Left lobe of liver (tissue), 2 donors: ENCODE results near the gene GPAT3. TPM values are rescaled to one million over a fixed set of nuclear protein-coding genes. Genes with fewer than 3 reads are reported as not detected.
"Not testable (repeated sequence)": the region's sequence is repeated elsewhere in the genome, so short reads cannot be mapped to it uniquely, and the experiment has no call there.

Experiments used
- ATAC-seq: fragments of 200-7000 bp; cut with Tn5 transposase; one replicate; pipeline ENCODE4 v1.9.1; 2020; ENCODE audit warnings: mild to moderate bottlenecking, moderate library complexity
- DNase-seq: peaks from one replicate; pipeline ENCODE4 v3.0.0-alpha.2; 2020; ENCODE audit warnings: low spot score
- total RNA-seq: library from RNA; stranded (reverse); gene quantifications from one replicate; pipeline ENCODE4 v1.2.1, GENCODE V29; 2021
- donor health status: DM: no; HTN: no; CAD: no; lungs with moderate emphysema.
- donor health status: DM: no; HTN: yes; CAD: no.

GPAT3 gene
- total RNA-seq, 1 donor from 2014 or later, result 9.0 TPM

DNA sequence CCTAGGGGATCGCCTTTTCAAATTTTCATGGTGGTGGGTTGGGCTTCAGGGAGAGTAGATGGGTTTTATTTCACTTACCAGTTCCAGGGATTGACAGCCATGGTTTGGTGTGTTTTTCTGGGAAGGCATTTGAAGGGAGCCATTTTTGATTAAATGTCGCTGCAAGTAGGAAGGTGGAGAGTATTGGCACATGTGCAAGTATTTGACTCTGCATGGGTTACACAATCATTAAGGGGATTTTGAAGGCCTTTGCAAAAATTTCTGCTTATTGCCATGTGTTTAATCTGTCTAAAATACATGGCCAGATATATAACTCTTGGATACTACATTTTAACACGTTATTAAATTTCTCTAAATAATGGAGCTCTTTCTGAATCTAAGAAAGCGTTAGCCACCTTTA lies 55.1 kb downstream of the GPAT3 start:
- DNase-seq (no peak), ATAC-seq (no peak)

DNA sequence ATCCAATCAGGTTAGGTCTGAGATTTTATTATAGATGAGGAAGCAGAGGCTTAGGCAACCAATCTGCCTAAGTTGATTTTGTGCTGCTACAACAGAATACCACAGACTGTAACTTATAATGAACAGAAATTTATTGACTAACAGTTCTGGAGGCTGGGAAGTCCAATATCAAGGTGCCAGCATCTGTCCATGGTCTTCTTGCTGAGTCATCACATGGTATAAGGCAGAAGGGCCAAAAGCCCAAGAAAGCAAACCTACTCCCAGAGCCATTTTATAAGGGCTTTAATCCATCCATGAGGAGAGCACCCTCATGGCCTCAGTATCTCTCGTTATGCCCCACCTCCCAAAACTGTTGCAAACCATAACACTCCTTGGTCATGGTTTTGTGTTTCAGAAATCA lies 55.8 kb downstream of the GPAT3 start:
- DNase-seq, result no peak
- no peak for ATAC-seq

DNA sequence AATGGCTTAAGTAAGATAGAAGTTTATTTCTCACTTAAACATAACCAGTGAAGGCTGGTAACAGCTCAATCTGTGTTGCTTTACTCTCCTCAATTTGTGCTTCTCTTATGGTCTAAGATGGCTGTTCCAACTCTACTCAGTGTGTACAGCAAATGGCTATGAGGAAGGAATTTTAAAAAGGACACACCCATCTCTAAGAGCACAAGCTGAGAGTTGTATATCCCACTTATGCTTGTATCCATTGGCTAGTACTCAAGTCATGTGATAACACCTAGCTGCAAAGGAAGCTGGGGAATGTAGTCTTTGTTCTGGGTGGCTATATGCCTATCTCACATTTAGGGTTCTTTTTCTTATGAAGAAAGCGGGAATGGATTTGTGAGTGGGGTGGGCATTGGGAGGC lies 63.3 kb downstream of the GPAT3 start:
- DNase-seq, result no peak
- no peak for ATAC-seq

DNA sequence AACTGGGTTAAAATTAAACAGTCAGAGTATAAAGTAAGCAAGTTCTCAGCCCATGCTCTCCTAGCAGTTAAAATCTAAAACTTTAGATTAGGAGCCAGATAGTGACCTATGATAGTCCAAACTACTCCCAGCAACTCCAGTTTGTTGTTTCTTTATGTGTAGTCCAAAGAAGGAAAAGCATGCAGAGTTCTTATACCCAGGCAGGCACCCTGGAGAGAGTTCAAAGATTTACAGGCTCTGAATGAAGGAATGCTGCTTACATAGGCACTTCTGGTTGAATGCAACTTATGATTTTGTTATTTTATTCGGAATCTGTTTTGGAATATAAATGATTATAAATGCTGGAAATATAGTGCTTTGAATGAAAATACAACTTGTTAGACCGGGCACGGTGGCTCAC lies 67.2 kb downstream of the GPAT3 start:
- no peak for DNase-seq
- no peak for ATAC-seq

DNA sequence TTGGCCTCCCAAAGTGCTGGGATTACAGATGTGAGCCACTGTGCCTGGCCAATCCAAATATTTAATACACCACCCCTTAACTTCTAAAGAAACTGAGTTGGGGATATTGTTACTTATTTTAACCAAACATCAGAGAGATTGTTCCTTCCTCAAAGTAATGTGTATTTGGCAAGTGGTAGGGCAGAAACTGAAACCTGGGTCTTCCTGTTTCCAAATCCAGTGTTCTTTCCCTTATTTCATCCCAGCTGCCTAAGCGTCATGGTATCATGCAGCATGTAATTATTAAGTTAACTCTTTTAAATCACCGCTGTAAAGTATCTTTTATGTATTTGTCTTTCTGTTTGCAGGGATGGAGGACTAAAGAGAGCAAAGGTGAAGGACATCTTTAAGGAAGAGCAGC lies 68.4 kb downstream of the GPAT3 start:
- no peak for ATAC-seq
- DNase-seq, result no peak

DNA sequence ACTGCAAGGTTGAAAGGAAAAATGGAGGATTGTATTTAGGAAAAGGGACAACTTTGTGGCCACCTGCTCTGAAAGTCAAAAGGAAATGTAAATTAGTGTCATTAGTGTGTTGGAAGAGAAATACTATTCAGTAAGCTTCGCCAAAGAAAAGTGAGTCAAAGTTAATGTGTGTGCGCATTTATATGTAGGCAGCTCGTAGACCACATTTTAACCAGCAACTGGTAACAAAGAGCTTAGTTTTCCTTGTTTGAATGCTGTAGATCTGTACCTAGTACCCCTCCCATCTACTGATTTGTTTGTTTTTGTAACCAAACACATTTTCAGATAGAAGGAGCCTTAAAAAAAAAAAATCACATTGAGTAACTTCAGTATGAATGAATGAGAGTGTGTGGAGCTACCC lies 69.3 kb downstream of the GPAT3 start:
- ATAC-seq (no peak), DNase-seq (no peak)

DNA sequence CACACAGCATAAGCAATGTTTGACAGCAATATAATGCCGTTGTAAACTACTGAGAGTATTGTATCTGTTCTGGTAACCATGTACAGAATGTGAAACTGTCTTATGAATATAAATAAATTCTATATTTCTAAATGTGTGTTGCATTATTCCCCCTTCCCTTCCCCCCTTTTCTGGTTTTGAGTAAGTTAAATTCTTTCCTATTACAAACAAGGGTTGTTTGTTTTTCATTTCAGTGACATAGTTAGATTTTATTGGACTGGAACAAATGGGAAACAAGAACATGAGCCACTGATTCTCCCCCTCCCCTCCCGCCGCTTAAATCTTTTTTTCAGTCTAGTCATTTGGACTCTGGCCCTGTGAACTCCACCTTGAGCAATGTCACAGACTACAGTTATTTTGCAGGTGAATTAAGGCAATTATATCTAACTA lies 69.8 kb downstream of the GPAT3 start:
- peak; percentile 79 for ATAC-seq
- no peak for DNase-seq

DNA sequence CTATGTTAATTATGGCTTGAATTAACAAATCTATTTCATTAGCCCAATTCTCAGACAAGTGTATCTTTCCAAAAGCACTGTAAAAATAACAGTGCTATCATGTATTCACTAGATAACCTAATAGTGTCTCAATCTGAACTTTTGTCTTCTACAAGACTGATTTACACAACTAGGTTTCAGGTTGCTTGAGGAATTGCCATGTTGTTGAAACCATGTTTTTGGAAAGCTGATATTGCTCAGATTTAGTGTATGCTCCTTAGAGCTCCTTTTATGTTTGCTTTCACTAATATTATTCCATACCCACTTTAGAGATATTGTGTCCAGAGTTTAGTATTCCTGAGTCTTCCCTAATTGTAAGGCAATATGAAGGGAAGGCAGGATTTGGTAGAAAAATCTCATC lies 70.6 kb downstream of the GPAT3 start:
- DNase-seq, result no peak
- no peak for ATAC-seq

DNA sequence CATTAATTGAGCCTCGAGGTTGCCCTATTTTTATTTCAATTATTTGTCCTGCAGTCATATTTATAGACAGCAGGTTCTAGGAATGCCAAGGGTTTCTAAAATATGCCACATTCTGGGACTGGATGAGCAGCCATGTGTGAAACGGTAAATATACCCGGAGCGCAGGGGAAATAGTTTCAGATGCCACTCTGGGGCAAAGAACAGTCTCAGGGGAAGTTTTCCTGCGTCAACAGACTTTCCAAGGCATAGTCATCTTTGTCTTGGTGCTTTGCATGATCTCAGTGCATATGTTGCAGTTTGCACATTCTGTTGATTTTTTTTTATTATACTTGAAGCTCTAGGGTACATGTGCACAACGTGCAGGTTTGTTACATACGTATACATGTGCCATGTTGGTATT lies 71.0 kb downstream of the GPAT3 start:
- DNase-seq (no peak), ATAC-seq (no peak)

DNA sequence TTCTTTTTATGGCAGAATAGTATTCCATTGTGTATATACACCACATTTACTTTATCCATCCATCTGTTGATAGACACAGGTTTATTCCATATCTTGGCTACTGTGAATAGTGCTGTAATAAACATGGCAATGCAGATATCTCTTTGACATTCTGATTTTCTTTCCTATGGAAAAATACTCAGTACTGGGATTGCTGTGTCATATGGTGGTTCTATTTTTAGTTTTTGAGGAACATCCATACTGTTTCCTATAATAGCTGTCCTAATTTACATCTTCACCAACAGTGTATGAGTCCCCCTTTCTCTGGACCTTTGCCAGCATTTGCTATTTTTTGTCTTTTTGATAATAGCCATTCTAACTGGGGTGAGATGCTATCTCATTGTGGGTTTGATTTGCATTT lies 73.5 kb downstream of the GPAT3 start:
- ATAC-seq, result no peak
- no peak for DNase-seq

DNA sequence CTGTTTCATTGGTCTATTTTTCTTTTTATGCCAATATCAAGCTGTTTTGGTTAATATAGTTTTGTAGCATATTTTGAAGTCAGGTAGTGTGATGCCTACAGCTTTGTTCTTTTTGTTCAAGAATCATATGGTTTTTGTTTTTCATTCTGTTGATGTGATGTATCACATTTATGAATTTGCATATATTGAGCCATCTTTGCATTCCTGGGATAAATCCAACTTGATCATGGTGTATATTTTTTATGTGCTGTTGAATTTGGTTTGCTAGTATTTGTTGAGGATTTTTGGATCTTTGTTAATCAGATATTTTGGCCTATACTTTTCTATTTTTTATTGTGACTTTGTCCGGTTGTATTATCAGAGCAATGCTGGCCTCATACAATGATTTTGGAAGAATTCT lies 74.8 kb downstream of the GPAT3 start:
- ATAC-seq (no peak), DNase-seq (no peak)

DNA sequence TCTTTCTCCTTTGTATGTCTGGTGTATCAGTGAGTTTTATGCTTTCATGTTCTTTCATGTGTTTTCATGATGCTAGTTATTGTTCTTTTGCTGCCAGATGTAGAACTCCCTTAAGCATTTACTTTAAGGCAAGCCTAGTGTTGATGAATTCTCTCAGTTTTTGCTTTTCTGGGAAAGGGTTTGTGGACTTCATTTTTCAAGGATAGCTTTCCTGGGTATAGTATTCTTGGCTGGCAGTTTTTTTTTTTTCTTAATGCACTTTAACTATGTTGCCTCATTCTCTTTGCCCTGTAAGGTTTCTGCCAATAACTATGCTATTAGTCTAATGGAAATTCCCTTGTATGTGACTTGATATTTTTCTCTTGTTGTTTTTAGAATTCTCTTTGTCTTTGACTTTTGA lies 77.1 kb downstream of the GPAT3 start:
- DNase-seq (no peak), ATAC-seq (no peak)

DNA sequence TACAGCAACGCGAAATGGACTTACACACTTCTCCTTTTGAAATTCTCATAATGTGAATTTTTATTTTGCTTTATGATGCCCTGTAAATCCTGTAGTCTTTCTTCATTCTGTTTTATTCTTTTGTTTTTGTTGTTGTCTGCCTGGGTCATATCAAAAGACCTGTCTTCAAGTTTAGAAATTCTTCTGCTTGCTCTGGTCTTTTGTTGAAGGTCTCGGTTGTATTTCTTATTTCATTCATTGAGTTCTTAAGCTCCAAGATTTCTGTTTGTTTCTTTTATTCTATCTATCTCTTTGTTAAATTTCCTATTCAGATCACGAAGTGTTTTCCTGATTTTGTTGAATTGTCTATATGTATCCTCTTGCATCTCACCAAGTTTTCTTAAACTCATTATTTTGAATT lies 78.1 kb downstream of the GPAT3 start:
- no peak for DNase-seq
- ATAC-seq, result no peak

DNA sequence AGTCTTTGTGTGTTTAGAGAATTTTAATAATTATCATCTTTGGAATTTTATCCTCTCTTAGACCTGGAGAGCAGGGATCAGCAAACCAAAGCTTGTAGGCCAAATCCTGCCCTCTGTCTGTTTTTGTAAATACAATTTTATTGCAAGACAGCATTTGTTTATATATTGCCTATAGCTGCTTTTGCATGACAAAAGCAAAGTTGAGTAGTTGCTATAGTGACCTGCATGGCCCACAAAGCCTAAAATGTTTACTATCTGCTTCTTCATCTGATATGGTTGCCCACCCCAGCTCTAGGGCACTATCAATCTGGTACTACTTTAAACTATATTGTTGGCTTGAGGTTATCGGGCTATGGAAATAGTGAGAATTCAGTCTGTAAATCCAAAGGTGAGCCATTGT lies 80.3 kb downstream of the GPAT3 start:
- ATAC-seq, result no peak
- no peak for DNase-seq

DNA sequence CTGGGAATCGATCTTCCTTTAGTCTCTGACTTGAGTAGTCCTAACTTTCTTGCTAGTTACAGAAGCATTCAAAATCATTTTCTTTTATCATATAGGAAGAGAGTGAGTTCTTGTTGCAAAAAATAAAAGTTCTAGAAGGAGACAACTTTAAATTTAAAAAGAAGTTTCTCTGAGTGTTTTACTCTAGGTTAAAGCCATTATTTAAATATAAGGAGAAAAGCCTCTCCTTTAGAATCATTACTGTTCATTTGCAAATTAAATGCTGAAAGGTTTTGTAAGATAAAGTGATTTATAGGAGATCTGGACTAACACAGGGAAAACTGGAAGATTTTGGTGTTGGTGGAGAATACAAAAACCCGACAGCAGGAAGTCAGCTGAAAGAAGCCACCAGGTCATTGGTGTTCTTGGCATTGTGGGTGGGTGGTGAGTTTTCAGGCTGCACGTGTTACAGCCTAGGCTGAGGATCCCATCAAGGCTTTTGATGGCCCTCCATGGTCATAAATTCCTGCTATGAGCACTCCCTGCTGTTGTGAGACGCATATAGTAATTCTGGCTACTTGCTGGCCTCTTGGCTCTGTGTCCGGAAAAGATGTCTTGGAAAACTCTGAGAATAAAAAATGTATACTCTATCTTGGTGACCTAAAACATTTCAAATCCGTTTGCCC lies 81.6 kb downstream of the GPAT3 start:
- ATAC-seq, result no peak
- DNase-seq, result no peak

DNA sequence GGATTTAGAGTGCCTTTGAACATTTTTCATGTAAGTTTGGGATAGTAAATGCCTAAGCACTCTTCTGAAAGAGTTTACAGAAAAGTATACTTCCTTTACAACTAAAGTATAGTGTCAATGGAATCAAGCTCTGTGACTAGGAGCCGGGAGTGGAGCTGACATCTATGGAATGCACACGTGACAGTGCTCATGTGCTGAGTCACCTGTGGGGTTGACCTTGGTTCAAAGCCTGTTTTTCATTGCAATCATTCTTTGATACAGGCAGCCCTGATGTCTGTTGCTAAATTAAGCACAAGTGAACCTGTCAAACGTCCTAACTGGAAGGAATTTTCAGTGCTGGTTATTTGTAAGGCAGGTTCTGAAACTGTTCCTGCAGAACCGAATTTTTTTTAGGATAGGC lies 82.5 kb downstream of the GPAT3 start:
- ATAC-seq, result peak; percentile 74
- no peak for DNase-seq

DNA sequence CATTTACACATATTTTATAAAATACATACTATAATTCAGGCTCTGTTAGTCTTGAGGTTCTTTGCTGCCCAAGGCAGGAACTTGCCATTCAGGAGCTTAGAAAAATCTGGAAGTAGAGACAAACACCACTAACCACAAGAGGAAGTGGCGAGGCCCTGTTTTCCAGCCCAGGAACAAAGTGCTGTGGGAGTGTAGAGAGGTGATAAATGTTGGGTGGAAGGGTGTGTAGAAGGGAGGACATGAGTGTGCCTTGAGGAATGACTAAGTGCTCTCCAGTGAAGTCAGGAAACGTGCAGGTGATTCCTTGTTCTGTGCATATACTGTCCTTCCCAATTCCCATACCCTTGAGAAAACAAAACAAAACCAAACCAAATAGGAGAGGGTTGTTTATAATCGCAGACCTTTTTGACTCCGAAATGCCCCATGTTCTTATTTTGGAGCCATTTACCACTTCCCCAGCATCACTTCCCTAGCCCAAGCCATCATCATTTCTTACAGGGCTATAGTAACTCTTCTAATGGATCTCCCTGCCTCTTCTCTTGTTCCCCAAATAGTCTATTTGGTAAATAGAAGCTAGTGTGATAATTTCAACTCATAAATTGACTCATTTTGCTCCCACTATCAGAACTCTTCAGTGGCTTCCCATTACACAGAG lies 83.2 kb downstream of the GPAT3 start:
- DNase-seq (no peak), ATAC-seq (no peak)

DNA sequence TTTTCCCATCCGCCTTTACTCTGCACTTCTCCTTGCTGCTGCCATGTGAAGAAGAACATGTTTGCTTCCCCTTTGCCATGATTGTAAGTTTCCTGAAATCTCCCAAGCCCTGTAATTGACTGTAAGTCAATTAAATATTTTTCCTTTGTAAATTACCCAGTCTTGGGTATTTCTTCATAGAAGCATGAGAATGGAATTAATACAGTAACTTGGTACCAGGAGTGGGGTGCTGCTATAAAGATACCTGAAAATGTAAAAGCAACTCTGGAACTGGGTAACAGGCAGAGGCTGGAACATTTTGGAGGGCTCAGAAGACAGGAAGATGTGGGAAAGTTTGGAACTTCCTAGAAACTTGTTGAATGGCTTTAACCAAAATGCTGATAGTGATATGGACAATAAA lies 86.2 kb downstream of the GPAT3 start:
- DNase-seq, ATAC-seq: not testable (repeated sequence)

DNA sequence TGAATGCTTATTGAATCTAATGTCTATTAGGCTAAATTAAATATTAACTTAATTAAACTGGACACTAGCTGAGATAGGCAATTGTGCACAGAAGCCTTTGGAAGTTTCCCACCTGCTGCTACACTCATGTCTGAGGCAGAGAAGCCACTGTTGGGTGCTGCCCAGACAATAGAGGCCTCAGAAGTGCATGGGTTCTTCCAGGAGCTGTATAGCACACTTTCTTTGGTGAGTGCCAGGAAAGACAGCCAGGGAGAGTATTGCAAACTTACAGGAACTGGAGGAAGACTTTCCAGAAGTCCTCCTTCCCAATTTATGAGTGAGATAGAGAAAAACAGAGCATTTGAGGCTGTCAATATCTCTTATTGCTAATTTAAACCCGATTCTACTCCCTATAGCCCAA lies 89.9 kb downstream of the GPAT3 start:
- DNase-seq (no peak), ATAC-seq (no peak)

DNA sequence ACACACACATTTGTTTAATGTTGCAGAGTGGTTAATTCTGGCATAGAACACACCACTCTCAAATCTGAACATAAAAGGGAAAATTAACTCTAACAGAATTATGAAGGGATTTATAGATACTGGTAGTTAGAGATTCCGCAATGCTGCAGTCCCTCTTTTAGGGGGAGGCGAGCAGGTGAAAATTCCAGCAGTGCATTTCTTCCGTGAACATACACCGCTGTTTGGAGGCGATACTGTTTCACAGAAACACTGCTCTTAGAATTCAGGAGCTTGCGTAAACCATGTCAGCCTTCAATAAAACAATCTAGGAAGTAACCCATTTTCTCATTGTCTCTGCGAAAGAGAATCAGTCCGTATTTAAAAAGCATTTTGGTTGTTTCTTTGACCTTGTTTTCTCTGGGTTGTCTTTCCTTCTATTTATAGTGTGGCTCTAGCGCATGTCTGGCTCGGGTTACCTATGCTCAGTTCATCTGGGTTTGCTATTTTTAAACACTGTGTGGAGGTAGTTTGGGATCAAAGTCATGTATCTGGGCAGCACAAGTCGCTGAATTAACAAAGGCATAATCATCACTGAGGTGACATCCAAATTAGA lies 90.4 kb downstream of the GPAT3 start:
- no peak for DNase-seq
- ATAC-seq, result peak; percentile 62

DNA sequence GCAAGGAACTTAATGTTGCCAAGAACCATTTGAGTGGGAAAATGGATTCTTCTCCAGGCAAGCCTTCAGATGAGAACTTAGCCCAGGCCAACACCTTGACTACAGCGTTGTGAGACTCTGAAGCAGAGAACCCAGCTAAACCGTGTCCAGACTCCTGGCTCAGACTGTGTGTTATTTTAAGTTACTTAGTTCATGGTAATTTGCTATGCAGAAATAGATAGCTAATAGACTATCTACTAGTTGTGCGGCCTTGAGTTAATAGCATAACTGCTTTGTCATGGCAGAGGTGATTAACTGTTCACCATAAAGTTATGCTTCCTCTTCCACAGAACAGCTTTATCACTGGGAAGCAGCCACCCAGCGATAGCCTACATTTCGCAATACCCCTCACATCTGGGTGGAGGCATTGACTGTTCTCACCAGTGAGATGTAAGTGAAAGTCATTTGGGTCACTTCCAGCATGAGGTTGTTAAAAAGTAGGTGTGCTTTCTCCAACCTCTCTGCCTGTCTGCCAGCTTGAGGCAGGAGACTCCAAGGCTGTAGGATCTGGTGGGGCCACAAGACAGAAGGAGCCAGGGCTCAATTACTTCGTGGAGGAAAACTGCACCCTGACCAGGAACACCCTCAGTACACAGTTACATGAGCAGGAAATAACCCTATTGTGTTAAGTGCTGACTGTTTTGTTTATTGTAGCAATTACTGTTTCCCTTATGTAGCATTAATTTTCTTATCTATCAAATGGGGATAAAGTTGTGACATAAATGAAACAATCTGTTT lies 94.2 kb downstream of the GPAT3 start:
- ATAC-seq, result peak; percentile 73
- DNase-seq, result no peak

DNA sequence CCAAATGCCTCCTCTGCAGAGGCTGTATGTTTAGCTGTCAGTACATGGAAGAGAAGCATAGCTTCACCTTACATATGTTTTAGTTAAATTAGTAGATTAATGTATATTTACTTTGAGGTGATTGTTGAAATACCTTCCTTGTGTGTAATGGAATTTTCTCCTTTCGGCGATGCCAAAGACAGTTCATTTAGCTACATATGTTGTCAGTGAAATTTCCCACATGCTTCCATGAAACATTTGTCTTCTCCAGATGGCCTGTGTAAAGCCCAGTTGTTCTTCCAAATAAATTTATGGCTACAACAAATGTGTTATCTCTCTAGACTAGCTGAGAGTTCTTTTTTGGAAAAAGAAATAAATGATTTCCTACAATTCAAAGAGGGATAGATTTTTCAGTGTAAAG lies 95.2 kb downstream of the GPAT3 start:
- ATAC-seq, result no peak
- DNase-seq, result no peak
